C4-2B (cell line): ENCODE results near the gene MSMB.

Source experiments
- ZFX ChIP-seq: fragments of 450-650 bp; IDR thresholded peaks from 2 replicates; pipeline ENCODE4 v1.6.1; 2017
- TF ChIP-seq, protein P1 (sequence below): fragments of 450-650 bp; conservative IDR thresholded peaks from 2 replicates; pipeline ENCODE4 v1.5.1; 2017; ENCODE audit warnings: mild to moderate bottlenecking

GRCh38 chr10:46040004-46040403, 6.1 kb downstream of the MSMB start:
- TF ChIP-seq, protein P1, sequence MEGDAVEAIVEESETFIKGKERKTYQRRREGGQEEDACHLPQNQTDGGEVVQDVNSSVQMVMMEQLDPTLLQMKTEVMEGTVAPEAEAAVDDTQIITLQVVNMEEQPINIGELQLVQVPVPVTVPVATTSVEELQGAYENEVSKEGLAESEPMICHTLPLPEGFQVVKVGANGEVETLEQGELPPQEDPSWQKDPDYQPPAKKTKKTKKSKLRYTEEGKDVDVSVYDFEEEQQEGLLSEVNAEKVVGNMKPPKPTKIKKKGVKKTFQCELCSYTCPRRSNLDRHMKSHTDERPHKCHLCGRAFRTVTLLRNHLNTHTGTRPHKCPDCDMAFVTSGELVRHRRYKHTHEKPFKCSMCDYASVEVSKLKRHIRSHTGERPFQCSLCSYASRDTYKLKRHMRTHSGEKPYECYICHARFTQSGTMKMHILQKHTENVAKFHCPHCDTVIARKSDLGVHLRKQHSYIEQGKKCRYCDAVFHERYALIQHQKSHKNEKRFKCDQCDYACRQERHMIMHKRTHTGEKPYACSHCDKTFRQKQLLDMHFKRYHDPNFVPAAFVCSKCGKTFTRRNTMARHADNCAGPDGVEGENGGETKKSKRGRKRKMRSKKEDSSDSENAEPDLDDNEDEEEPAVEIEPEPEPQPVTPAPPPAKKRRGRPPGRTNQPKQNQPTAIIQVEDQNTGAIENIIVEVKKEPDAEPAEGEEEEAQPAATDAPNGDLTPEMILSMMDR, result no peak
- no peak for TF ChIP-seq ZFX
